Activated CD8-positive, alpha-beta memory T cell treated with anti-CD3 and anti-CD28 coated beads, Interleukin-2, amount 50 U/mL, for 48 hours (primary cell): Measurements from ENCODE around the gene TIPARP.
"Not testable (repeated sequence)": the region's sequence is repeated elsewhere in the genome, so short reads cannot be mapped to it uniquely, and the experiment has no call there.

Experiments used
- DNase-seq: peaks from one replicate; pipeline ENCODE4 v3.0.0-alpha.2; 2020

Gene TIPARP

GRCh38 chr3:156676768-156677479, 2.5 kb downstream of the TIPARP start:
- DNase-seq = no peak

DNA sequence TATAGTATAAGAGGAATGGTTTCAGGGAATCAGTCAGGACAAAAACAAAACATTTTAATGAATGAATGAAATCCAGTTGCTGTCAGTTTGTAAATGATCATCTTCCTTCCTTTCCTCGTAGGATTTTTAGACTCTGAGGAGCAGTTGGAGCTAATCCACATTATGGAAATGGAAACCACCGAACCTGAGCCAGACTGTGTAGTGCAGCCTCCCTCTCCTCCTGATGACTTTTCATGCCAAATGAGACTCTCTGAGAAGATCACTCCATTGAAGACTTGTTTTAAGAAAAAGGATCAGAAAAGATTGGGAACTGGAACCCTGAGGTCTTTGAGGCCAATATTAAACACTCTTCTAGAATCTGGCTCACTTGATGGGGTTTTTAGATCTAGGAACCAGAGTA, 3.1 kb downstream of the TIPARP start:
- no peak for DNase-seq

GRCh38 chr3:156678197-156678596, 3.8 kb downstream of the TIPARP start:
- no peak for DNase-seq

- DNase-seq = no peak
Observed at GRCh38 chr3:156680243-156680914, 6.0 kb downstream of the TIPARP start.

- DNase-seq = no peak
Observed at GRCh38 chr3:156681002-156681401, 6.6 kb downstream of the TIPARP start.

DNA sequence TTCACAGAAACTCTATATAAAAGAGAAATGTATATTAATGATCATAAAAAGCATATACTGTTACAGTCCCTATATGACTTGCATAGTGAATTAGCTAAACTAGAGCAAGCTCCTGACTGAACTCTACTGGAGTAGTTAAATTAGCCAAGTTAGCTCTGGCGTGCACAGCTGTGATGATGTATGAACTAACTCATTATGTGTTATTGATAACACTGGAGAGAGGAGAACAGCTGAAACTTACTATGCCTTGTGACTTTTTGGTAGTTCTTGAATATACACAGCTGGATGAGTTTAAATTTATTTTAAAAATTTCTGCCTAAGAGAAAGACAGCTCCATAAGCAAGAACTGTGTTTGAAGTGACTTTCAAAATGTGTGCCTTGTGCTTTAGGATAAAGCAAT, 8.1 kb downstream of the TIPARP start:
- DNase-seq = no peak

GRCh38 chr3:156682963-156683362, 8.6 kb downstream of the TIPARP start:
- no peak for DNase-seq

GRCh38 chr3:156685198-156685597, 10.8 kb downstream of the TIPARP start:
- no peak for DNase-seq

DNA sequence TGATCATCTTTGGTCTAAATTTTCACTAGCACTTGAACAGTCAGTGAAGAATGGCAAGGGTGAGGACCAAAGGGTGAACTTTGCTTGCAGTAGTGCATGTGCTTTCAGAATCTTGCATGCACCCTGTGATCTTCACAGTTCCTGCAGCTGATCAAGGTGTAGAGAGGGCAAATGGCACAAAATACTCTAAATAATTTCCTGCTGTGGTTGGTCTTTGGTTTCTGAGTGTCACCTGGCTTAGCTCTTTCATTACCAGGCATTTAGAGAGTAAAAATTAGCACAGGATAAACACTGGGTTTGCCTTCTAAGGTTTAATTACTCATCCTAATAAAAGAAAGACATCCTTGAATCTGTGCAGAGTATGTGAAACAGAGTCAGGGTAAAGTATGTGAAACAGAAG, 11.4 kb downstream of the TIPARP start:
- no peak for DNase-seq

DNA sequence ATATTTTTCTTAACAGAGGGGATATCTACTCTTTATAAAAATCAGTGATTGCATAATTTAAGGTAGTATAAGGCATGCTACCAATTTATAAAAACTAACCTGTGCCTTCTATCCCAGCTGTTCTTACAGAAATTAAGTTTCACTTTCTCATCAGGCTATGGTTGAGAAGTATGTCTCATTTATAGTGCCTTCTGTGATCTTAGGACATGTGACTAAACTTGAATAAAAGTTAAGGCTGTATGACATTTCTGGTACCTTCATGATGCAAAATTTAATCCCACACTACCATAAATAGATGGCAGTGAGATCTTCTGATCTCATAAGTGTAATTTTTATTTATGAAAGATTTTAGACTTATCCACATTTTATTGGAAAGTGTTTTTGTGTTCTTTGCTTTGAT, 12.6 kb downstream of the TIPARP start:
- DNase-seq = no peak

DNA sequence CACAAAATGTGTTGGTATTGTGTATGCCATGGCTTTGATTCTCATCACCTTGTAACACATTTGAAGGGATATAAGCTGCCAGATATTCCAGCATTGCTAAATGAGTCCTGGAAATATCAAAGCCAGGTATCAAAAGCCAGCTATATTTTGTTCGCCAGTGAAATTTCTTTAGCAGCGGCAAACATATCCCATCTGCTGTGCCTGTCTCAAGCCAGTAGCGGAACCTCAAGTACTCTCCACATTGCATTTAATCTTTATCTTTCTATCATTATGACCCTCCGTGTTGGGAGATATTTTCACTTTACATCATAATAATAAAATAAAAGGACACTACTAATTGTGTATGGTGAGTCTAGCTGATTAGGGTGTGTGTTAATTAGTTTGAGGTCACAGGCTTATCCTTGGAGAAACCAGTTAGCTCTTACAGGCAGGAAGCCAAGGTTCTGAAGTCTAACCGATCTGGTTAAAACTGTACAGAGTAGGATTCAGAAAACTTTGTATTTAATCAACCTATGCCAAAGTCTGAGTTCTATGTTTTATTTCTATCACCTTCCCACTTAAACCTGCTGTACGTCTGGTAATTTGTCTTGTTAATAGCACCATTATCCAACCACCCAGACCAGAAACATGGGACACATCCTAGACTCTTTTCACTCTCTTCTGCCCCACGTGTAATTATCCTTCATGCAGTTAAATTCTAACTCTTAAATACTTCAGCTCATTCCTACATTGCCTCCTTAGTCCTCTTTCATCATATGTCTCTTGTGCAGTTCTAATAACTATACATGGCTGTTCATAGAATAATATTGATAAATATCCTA, 14.5 kb downstream of the TIPARP start:
- no peak for DNase-seq

GRCh38 chr3:156689608-156690007, 15.2 kb downstream of the TIPARP start:
- no peak for DNase-seq

DNA sequence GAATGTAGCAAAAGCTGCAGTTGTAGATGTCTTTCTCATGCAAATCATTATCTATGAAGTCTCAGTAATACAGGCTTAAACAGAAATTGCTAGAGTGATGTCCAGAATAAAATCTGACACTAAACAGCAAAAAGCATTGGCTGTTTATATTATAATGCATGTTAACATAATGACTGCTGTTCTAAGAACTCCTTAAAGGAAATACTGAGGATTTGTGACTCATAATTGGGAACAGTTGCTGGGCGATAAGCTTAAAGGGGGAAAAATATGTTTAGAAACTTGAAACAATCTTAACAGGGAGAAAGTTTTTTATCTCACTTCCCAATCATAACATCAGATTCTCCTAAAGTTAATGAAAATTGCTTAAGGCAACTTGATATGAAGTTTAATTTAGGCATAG, 17.5 kb downstream of the TIPARP start:
- DNase-seq = no peak

GRCh38 chr3:156693166-156693565, 18.8 kb downstream of the TIPARP start:
- DNase-seq = no peak

GRCh38 chr3:156694536-156694935, 20.1 kb downstream of the TIPARP start:
- no peak for DNase-seq

- DNase-seq = no peak
Observed at GRCh38 chr3:156702367-156702766, 28.0 kb downstream of the TIPARP start.

DNA sequence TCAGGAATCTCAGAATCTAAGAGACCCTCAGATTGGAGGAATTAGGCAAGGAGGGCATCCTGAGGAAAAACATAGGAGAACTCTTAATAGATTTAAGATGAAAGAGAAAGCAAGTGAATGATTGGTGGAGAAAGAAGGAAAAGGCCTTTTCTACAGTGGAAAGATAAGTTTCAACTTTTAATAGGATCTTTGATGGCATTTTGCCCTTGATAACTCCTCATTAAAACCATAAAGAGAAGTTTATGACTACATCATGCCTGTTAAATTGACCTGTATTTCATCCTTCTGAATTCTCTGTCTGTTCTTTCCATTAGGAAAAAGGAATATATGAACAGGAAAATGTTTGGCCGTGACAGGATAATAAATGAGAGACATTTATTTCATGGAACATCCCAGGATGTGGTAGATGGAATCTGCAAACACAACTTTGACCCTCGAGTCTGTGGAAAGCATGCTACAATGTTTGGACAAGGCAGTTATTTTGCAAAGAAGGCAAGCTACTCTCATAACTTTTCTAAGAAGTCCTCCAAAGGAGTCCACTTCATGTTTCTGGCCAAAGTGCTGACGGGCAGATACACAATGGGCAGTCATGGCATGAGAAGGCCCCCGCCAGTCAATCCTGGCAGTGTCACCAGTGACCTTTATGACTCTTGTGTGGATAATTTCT, 30.1 kb downstream of the TIPARP start:
- no peak for DNase-seq

DNA sequence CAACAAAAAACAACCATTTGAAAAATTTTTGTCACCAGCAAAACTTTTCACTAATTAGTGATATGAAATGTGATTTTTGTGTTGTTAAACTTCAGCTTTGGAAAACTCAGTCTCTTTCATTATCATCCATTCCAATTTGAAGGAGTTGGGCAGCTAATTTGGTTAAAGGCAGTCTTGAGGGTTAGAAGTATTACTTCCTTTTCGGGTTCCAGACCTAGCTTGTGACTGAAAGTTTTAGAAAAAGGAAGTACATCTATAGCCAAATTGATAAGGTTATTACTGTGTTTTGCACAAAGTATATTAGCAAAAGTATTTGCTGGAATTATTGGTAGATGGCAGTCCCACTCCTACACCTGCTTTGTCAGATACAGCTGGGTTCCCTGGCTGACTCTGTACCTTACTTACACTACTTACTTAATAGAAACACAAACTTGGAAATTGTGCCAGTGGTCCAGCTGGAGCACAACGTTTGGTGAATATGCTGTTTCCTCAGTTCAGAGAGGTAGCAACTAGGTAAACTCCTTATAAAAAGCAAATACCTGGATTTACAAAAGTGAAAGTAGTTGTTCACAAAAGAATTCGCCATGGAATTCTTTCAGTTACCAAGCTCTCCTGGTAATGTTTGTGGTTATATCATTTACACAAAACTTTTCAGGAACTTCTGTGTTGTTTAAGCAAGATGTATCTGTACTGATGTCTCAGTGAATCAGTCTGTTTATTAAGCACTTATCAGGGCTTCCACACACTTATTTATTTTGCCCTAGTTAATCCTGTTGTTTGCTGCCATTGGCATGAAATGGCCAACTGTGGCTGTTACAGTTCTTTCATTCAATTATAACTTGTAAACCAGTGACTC, 31.6 kb downstream of the TIPARP start:
- DNase-seq = no peak

- no peak for DNase-seq
Observed at GRCh38 chr3:156707588-156707987, 33.2 kb downstream of the TIPARP start.

DNA sequence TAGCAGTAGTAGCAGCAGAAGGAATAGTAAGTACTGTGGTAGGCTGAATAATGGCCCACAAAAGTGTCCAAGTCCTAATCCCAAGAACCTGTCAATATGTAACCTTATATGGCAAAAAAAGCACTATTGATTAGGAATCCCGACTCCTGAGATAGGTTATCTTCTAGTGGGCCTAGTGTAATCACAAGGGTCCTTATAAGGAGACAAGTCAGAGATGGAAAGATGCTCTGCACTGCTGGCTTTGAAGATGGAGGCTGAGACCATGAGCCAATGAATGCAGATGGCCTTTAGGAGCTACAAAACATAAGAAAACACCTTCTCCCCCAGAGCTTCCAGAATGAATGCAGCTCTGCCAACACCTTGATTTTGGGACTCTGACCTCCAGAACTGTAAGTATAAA, 36.0 kb downstream of the TIPARP start:
- DNase-seq = no peak

DNA sequence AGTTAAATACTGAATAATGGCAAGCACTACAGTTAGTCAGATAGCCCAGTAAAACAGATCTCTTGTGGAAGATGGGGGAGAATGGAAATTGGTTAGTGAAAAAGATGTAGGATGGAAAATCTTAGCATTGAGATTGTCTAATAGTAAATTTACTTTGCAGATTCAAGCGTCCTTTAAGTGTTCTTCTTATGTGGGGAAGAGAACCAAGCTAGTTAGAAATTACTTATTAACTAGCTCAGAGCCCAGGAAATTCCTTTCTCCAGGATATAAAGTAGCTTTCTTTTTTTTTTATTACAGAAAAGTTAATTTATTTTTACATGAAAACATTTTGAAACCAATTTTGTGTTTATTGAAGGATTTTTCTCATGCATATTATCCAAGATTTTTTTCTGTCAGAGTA, 36.7 kb downstream of the TIPARP start:
- DNase-seq = no peak

DNA sequence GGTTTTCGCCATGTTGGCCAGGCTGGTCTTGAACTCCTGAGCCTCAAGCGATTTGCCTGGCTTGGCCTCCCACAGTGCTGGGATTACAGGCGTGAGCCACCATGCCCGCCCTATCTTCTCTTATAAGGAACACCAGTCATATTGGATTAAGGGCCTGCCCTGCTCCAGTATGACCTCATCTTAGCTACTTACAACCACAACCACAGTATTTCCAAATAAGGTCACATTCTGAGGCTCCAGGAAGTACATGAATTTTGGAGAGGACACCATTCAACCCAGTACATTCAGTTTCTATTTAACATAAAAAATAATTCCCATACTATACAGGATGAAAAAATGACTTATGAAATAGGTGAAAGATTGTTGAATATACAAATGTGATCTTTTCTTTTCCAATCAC, 37.6 kb downstream of the TIPARP start:
- DNase-seq = not testable (repeated sequence)
